Hepatocyte (in vitro differentiated cells): ENCODE measurements around the gene PRKAA2. TPM values are rescaled to one million over a fixed set of nuclear protein-coding genes. Genes with fewer than 3 reads are reported as not detected.

Experiments
- DNase-seq: peaks from one replicate; pipeline ENCODE4 v3.0.0-alpha.2; 2016; ENCODE audit warnings: low spot score
- H2AFZ ChIP-seq: fragments of 200-600 bp; sonication (generic); 2 replicates; pipeline ENCODE4 v1.6.0; 2016; ENCODE audit warnings: antibody characterized with exemption, mild to moderate bottlenecking
- H3K27ac ChIP-seq: fragments of 200-600 bp; sonication (generic); 2 replicates; pipeline ENCODE4 v1.5.1; 2016; ENCODE audit warnings: mild to moderate bottlenecking
- H3K27me3 ChIP-seq: fragments of 200-600 bp; sonication (generic); 2 replicates; pipeline ENCODE4 v1.6.1; 2016
- H3K36me3 ChIP-seq: fragments of 200-600 bp; sonication (generic); replicated peaks from 2 replicates; pipeline ENCODE4 v1.5.1; 2016; ENCODE audit warnings: low read depth; ENCODE audit not compliant: insufficient read depth
- H3K4me1 ChIP-seq: fragments of 200-600 bp; sonication (generic); 2 replicates; pipeline ENCODE4 v1.5.1; 2016; ENCODE audit warnings: mild to moderate bottlenecking, moderate library complexity; ENCODE audit not compliant: insufficient read depth
- H3K4me2 ChIP-seq: fragments of 200-600 bp; sonication (generic); 2 replicates; pipeline ENCODE4 v1.6.0; 2016
- H3K4me3 ChIP-seq: fragments of 200-600 bp; sonication (generic); 2 replicates; pipeline ENCODE4 v1.5.1; 2016; ENCODE audit warnings: mild to moderate bottlenecking
- H3K79me2 ChIP-seq: fragments of 200-600 bp; sonication (generic); 2 replicates; pipeline ENCODE4 v1.6.0; 2017; ENCODE audit warnings: mild to moderate bottlenecking
- H3K9me2 ChIP-seq: fragments of 200-600 bp; sonication (generic); replicated peaks from 2 replicates; pipeline ENCODE4 v1.6.0; 2017; ENCODE audit warnings: mild to moderate bottlenecking; ENCODE audit not compliant: insufficient read depth
- H3K9me3 ChIP-seq: fragments of 200-600 bp; sonication (generic); 2 replicates; pipeline ENCODE4 v1.5.1; 2016; ENCODE audit warnings: low read depth, mild to moderate bottlenecking
- H4K20me1 ChIP-seq: fragments of 200-600 bp; sonication (generic); 2 replicates; pipeline ENCODE4 v1.6.0; 2016; ENCODE audit warnings: mild to moderate bottlenecking; ENCODE audit not compliant: insufficient read depth, poor library complexity, severe bottlenecking
- CTCF ChIP-seq: fragments of 200-600 bp; sonication (generic); IDR thresholded peaks from 2 replicates; pipeline ENCODE4 v1.5.1; 2016; ENCODE audit warnings: antibody characterized with exemption, mild to moderate bottlenecking; ENCODE audit not compliant: poor library complexity
- EZH2 ChIP-seq: fragments of 200-600 bp; sonication (generic); IDR thresholded peaks from 2 replicates; pipeline ENCODE4 v1.6.1; 2016; ENCODE audit warnings: antibody characterized with exemption, mild to moderate bottlenecking, borderline replicate concordance
- EZH2phosphoT487 ChIP-seq: fragments of 200-600 bp; sonication (generic); IDR thresholded peaks from one replicate; pipeline ENCODE4 v1.6.1; 2018; ENCODE audit warnings: antibody characterized with exemption, mild to moderate bottlenecking, low read depth, moderate library complexity; ENCODE audit not compliant: unreplicated experiment, severe bottlenecking
- WGBS: methylation state at CpG from one replicate; pipeline ENCODE4 v1.1.6; 2016; ENCODE audit warnings: low lambda C conversion rate; ENCODE audit errors: missing lambda C conversion rate; 5-methylcytosine and 5-hydroxymethylcytosine counted together
- polyA plus RNA-seq: library from polyadenylated mRNA; unstranded; fragments of >200 nt; fragmentation: Nextera tagmentation; extraction: Ambion mirVana; gene quantifications from 2 replicates; pipeline ENCODE4 v1.2.1, GENCODE V29; 2016
- small RNA-seq: library from RNA; depleted of rRNA; stranded (forward); fragments of <200 nt; gene quantifications from one replicate; pipeline ENCODE3, GENCODE V24; 2014
- total RNA-seq: library from RNA; depleted of rRNA; stranded (reverse); fragments of >200 nt; gene quantifications from 2 replicates; pipeline ENCODE4 v1.2.3, GENCODE V29; 2014

PRKAA2 gene
- total and polyA plus RNA-seq, 2 experiments from 2014 or later: 1.8 to 7.7 TPM

DNA sequence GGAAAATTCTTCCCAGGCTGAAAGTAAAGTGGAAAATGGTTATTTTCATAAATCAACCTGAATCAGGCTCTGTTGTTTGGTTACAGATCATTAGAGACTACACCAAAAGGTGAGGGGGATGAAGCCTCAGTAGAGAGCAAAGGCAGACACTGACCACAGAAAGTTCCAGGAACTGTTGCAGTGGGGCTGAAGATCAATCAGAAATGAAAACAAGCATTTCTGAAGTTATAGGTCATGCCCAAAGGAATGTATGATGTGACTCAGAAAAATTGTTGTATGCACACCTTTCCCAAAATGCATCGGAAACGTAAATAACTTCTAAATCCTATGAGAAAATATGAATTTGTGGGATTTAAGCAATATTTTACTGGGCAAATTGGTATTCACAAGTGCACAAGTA is 110.8 kb downstream of the PRKAA2 start:
- H3K4me2 ChIP-seq: no peak overlapping the region
- H3K9me2 ChIP-seq: no peaks in the 10 kb centered on the region
- H4K20me1 ChIP-seq: no peaks in the 10 kb centered on the region
- no peak overlapping the region for H3K27ac ChIP-seq
- H3K79me2 ChIP-seq: no peaks in the 10 kb centered on the region
- TF ChIP-seq EZH2 (no peak), CTCF (no peak), EZH2phosphoT487 (no peak)
- H3K36me3 ChIP-seq: no peaks in the 10 kb centered on the region
- no peaks in the 10 kb centered on the region for H3K9me3 ChIP-seq
- H2AFZ ChIP-seq: no peak overlapping the region
- no peak for DNase-seq
- no peaks in the 10 kb centered on the region for H3K27me3 ChIP-seq
- WGBS: 83% methylated on average over 2 of the region's 2 CpGs
- no peak overlapping the region for H3K4me3 ChIP-seq
- H3K4me1 ChIP-seq: no peaks in the 10 kb centered on the region

- H2AFZ ChIP-seq: no peak overlapping the region
- no peaks in the 10 kb centered on the region for H3K27me3 ChIP-seq
- H3K4me1 ChIP-seq: no peaks in the 10 kb centered on the region
- no peaks in the 10 kb centered on the region for H3K9me2 ChIP-seq
- no peaks in the 10 kb centered on the region for H3K9me3 ChIP-seq
- no peaks in the 10 kb centered on the region for H3K36me3 ChIP-seq
- no peaks in the 10 kb centered on the region for H4K20me1 ChIP-seq
- no peak for TF ChIP-seq EZH2phosphoT487
- peak; percentile 29 for TF ChIP-seq CTCF
- no peaks in the 10 kb centered on the region for H3K79me2 ChIP-seq
- no peak overlapping the region for H3K4me2 ChIP-seq
- peak; percentile 21 for DNase-seq
- H3K27ac ChIP-seq: no peak overlapping the region
- H3K4me3 ChIP-seq: no peak overlapping the region
These were observed 113.0 kb downstream of the PRKAA2 start for GRCh38 chr1:56758135-56758534.

DNA sequence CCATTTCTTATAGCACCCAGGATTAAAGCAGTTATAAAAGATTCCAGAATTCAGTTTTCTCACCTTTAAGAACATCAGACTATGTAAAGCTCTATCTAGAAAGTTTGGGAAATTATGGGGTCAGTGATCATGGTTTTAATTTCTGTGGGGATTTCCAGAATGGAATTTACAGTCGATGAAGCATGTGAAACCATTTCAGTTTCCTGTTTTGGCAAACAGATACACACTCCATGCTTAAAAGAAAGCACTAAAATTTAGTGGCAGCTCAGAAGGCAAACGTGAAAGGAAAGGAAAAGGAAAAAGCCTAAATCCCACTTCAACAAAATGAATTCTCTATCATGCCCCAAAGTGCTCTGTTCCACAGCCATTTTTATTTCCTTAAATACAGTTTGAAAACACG is 113.7 kb downstream of the PRKAA2 start:
- 59% methylated on average over 3 of the region's 3 CpGs for WGBS
- Histone ChIP-seq H4K20me1 (no peaks in the 10 kb centered on the region), H3K9me2 (no peaks in the 10 kb centered on the region), H3K36me3 (no peaks in the 10 kb centered on the region), H3K4me3 (no peak overlapping the region), H2AFZ (peak overlapping the region; percentile 9), H3K27ac (no peak overlapping the region), H3K79me2 (no peaks in the 10 kb centered on the region), H3K27me3 (no peaks in the 10 kb centered on the region), H3K9me3 (no peaks in the 10 kb centered on the region), H3K4me1 (no peaks in the 10 kb centered on the region), H3K4me2 (no peak overlapping the region)
- no peak for TF ChIP-seq EZH2phosphoT487
- TF ChIP-seq EZH2: no peak
- TF ChIP-seq CTCF: no peak
- DNase-seq: no peak

Small RNAs within 50 kb of the gene (small RNA-seq; reads per million reads assigned to genes)
- not detected for gene AC099789.1

Other genes with a start within 250 kb of the PRKAA2 start
- 159 TPM in 2 replicates for gene PLPP3, start 65.8 kb upstream of the PRKAA2 start, total RNA-seq
- 103 TPM in 2 replicates for gene PLPP3, start 65.8 kb upstream of the PRKAA2 start, polyA plus RNA-seq
- gene FYB2, start 174.1 kb downstream of the PRKAA2 start, total RNA-seq: 15.3 and 15.5 TPM in 2 replicates
- gene FYB2, start 174.1 kb downstream of the PRKAA2 start, polyA plus RNA-seq: 18.6 and 21.0 TPM in 2 replicates
- gene C8A, start 209.5 kb downstream of the PRKAA2 start, total RNA-seq: 5.8 and 8.2 TPM in 2 replicates
- gene C8A, start 209.5 kb downstream of the PRKAA2 start, polyA plus RNA-seq: 2.8 and 6.1 TPM in 2 replicates